HepG2 (cell line): ENCODE data around the gene SOAT1. TPM values are rescaled to one million over a fixed set of nuclear protein-coding genes. Genes with fewer than 3 reads are reported as not detected.
A peak's percentile ranks its signal among the peaks of the same experiment; 100 is the strongest.

Experiments used
- ATAC-seq: fragments of 200-7000 bp; cut with Tn5 transposase; 3 replicates; pipeline ENCODE4 v1.9.1; 2020; ENCODE audit warnings: mild to moderate bottlenecking, moderate library complexity
- Bru-seq: library from RNA; stranded (reverse); fragments of 400-500 nt; gene quantifications from one replicate; lab custom pipeline; 2021; lab: Mats Ljungman, UMichigan
- BruChase-seq, 2 experiments: library from RNA; stranded (reverse); fragments of 400-500 nt; gene quantifications; one replicate each; lab custom pipeline; 2021; lab: Mats Ljungman, UMichigan
- BruUV-seq: library from RNA; stranded (reverse); fragments of 400-500 nt; replicated peaks from 2 replicates; lab custom pipeline; 2021; lab: Mats Ljungman, UMichigan
- CTCF ChIA-PET: fragments of 300-600 bp; formaldehyde crosslinking; extraction: SDS; loops from one replicate; lab custom pipeline; 2021; ENCODE audit warnings: low total read pairs, inconsistent platforms, low intra/inter-chr PET ratio; lab: Yijun Ruan, JAX
- POLR2A ChIA-PET: fragments of 350-600 bp; sonication (Branson Sonifier 250); formaldehyde crosslinking; loops from one replicate; lab custom pipeline; 2020; ENCODE audit warnings: antibody characterized with exemption, inconsistent platforms; lab: Yijun Ruan, JAX
- DNase-seq: peaks from one replicate; pipeline ENCODE4 v3.0.0-alpha.2; 2015; ENCODE audit warnings: low spot score
- FAIRE-seq: peaks from 3 replicates; lab custom pipeline; 2011; peaks lifted over from hg19 to GRCh38; lab: Jason Lieb, UNC
- H2AFZ ChIP-seq: one replicate; pipeline ENCODE4 v1.6.1; 2011; ENCODE audit warnings: low read length, inconsistent platforms
- H3K27ac ChIP-seq: fragments of 300-600 bp; 3 replicates; pipeline ENCODE4 v1.8.0; 2011; ENCODE audit warnings: mixed run types, mild to moderate bottlenecking, mixed read lengths, low read length, inconsistent platforms; ENCODE audit not compliant: insufficient read depth; ENCODE audit errors: extremely low read length
- H3K27me3 ChIP-seq, 2 experiments: fragments of 200-600 bp in 1 of 2; 2 replicates in 1 of 2; 3 replicates in 1 of 2; pipeline versions ENCODE4 v1.6.0 to v1.8.0; 2011; ENCODE audit warnings: low read length in 2 of 2, mild to moderate bottlenecking in 2 of 2, moderate library complexity in 2 of 2, inconsistent platforms in 1 of 2; ENCODE audit not compliant: insufficient read depth in 2 of 2, control insufficient read depth in 1 of 2
- H3K36me3 ChIP-seq, 2 experiments: fragments of 200-600 bp in 1 of 2; replicated peaks in 1 of 2; 2 replicates in 1 of 2; 3 replicates in 1 of 2; pipeline versions ENCODE4 v1.5.1 to v1.8.0; 2011; ENCODE audit warnings: low read length in 2 of 2, inconsistent platforms in 1 of 2; ENCODE audit not compliant: insufficient read depth in 2 of 2, control insufficient read depth in 1 of 2
- H3K4me1 ChIP-seq: 2 replicates; pipeline ENCODE4 v1.5.1; 2012; ENCODE audit warnings: low read length, inconsistent platforms; ENCODE audit not compliant: insufficient read depth
- H3K4me2 ChIP-seq: 2 replicates; pipeline ENCODE4 v1.6.0; 2011; ENCODE audit warnings: low read depth, low read length, inconsistent platforms
- H3K4me3 ChIP-seq, 3 experiments: fragments of 200-600 bp in 1 of 3; sonication (generic), shearing (Covaris generic) in 1 of 3; replicated peaks in 1 of 3; 2 replicates each; pipeline ENCODE4 v1.5.1; 2011 to 2016; ENCODE audit warnings: low read length in 3 of 3, inconsistent platforms in 2 of 3, low read depth in 2 of 3, mild to moderate bottlenecking in 2 of 3, control low read depth in 1 of 3, mixed read lengths in 1 of 3; ENCODE audit not compliant: insufficient read depth in 1 of 3
- H3K79me2 ChIP-seq: one replicate; pipeline ENCODE4 v1.6.1; 2011; ENCODE audit warnings: low read length, inconsistent platforms; ENCODE audit not compliant: insufficient read depth
- H3K9ac ChIP-seq: 2 replicates; pipeline ENCODE4 v1.6.0; 2011; ENCODE audit warnings: mild to moderate bottlenecking, low read depth, low read length, inconsistent platforms; ENCODE audit not compliant: insufficient read depth
- H3K9me3 ChIP-seq: 2 replicates; pipeline ENCODE4 v1.5.1; 2012; ENCODE audit warnings: mild to moderate bottlenecking, low read length
- H4K20me1 ChIP-seq: 2 replicates; pipeline ENCODE4 v1.6.0; 2011; ENCODE audit warnings: inconsistent platforms, mild to moderate bottlenecking, low read length, moderate library complexity; ENCODE audit not compliant: insufficient read depth
- ETV5 ChIP-seq: IDR thresholded peaks from 2 replicates; pipeline ENCODE4 v1.6.1; 2018; ENCODE audit warnings: missing biosample characterization, missing genetic modification reagents, inconsistent platforms, borderline replicate concordance
- GFI1 ChIP-seq: sonication (generic); formaldehyde crosslinking; IDR thresholded peaks from 2 replicates; pipeline ENCODE4 v1.5.0; 2020; ENCODE audit warnings: missing genetic modification reagents, mild to moderate bottlenecking, borderline replicate concordance
- MTF1 ChIP-seq: sonication (generic); formaldehyde crosslinking; IDR thresholded peaks from 2 replicates; pipeline ENCODE4 v1.5.0; 2020; ENCODE audit warnings: missing genetic modification reagents
- RBM39 ChIP-seq: fragments of 200-400 bp; formaldehyde crosslinking; IDR thresholded peaks from one replicate; pipeline ENCODE4 v1.6.1; 2018; ENCODE audit warnings: antibody characterized with exemption, mild to moderate bottlenecking, low read depth, low read length; ENCODE audit not compliant: poor library complexity, severe bottlenecking
- SALL2 ChIP-seq: sonication (generic); formaldehyde crosslinking; IDR thresholded peaks from 2 replicates; pipeline ENCODE4 v1.8.1; 2023; ENCODE audit warnings: mild to moderate bottlenecking, missing genetic modification reagents, inconsistent platforms
- SMC3 ChIP-seq: IDR thresholded peaks from 2 replicates; pipeline ENCODE4 v1.6.1; 2011; ENCODE audit warnings: low read length, improper control_type of control experiment
- ZNF317 ChIP-seq: sonication (generic); formaldehyde crosslinking; IDR thresholded peaks from 2 replicates; pipeline ENCODE4 v1.5.0; 2020; ENCODE audit warnings: mild to moderate bottlenecking, missing genetic modification reagents
- ZNF331 ChIP-seq: sonication (generic); formaldehyde crosslinking; IDR thresholded peaks from 2 replicates; pipeline ENCODE4 v1.4.0; 2020; ENCODE audit warnings: missing genetic modification reagents
- ZNF343 ChIP-seq: sonication (generic); formaldehyde crosslinking; IDR thresholded peaks from 2 replicates; pipeline ENCODE4 v1.4.0; 2020; ENCODE audit warnings: mild to moderate bottlenecking, missing genetic modification reagents
- ZNF441 ChIP-seq: sonication (generic); formaldehyde crosslinking; IDR thresholded peaks from 2 replicates; pipeline ENCODE4 v1.7.0; 2021; ENCODE audit warnings: missing genetic modification reagents, borderline replicate concordance
- ZNF564 ChIP-seq: sonication (generic); formaldehyde crosslinking; IDR thresholded peaks from 2 replicates; pipeline ENCODE4 v1.8.1; 2023; ENCODE audit warnings: mild to moderate bottlenecking, missing genetic modification reagents
- ZNF83 ChIP-seq: sonication (generic); formaldehyde crosslinking; IDR thresholded peaks from 2 replicates; pipeline ENCODE4 v1.4.0; 2020; ENCODE audit warnings: missing genetic modification reagents, mild to moderate bottlenecking, borderline replicate concordance
- WGBS: methylation state at CpG from one replicate; pipeline ENCODE4 v1.1.6; 2017; ENCODE audit warnings: low lambda C conversion rate; 5-methylcytosine and 5-hydroxymethylcytosine counted together
- in situ Hi-C: cut with HindIII; loops from 2 replicates; pipeline ENCODE4 v1.10.0; 2017; ENCODE audit warnings: low pct_unique_long_range_greater_than_20kb; ENCODE audit not compliant: extremely low pct_ligation_motif_present
- intact Hi-C: fragments of 100-400 bp; cut with micrococcal nuclease; formaldehyde crosslinking; loops from one replicate; pipeline ENCODE4 v1.10.0; 2022; ENCODE audit not compliant: unreplicated experiment
- long read RNA-seq, 2 experiments: library from RNA in 1 of 2; library from polyadenylated mRNA in 1 of 2; stranded (forward) in 1 of 2; unstranded in 1 of 2; transcript quantifications; one replicate each; pipeline ENCODE4 v2.0.0, GENCODE V29; 2019 to 2022
- polyA minus RNA-seq, 3 experiments: library from RNA; depleted of rRNA, polyadenylated mRNA; stranded (reverse); fragments of >200 nt; gene quantifications; 2 replicates each; pipeline ENCODE4 v1.2.3, GENCODE V29; 2011; ENCODE audit warnings: low replicate concordance in 1 of 3
- polyA plus RNA-seq, 8 experiments: library from polyadenylated mRNA; depleted of rRNA in 3 of 8; stranded (reverse) in 7 of 8; unstranded in 1 of 8; fragments of >200 nt; fragmentation: Illumina TruSeq in 4 of 8; extraction: Trizol in 4 of 8; gene quantifications; 2 replicates each; pipeline versions ENCODE4 v1.2.1 to v1.2.3, GENCODE V29; 2011 to 2016; ENCODE audit warnings: low read depth in 4 of 8, missing spikeins in 1 of 8, mixed read lengths in 1 of 8; ENCODE audit not compliant: insufficient read depth in 1 of 8
- total RNA-seq, 5 experiments: library from RNA; depleted of rRNA; stranded (reverse); fragments of >200 nt; fragmentation: Illumina TruSeq; extraction: Trizol; gene quantifications; 2 replicates each; pipeline ENCODE4 v1.2.3, GENCODE V29; 2016; ENCODE audit warnings: low read depth in 1 of 5
- TF ChIP-seq, protein P1 (sequence below): sonication (generic); formaldehyde crosslinking; IDR thresholded peaks from 2 replicates; pipeline ENCODE4 v1.8.0; 2022; ENCODE audit warnings: missing genetic modification reagents, mild to moderate bottlenecking, inconsistent platforms, borderline replicate concordance
- TF ChIP-seq, protein P2 (sequence below): sonication (generic); formaldehyde crosslinking; IDR thresholded peaks from 2 replicates; pipeline ENCODE4 v1.5.0; 2020; ENCODE audit warnings: missing genetic modification reagents, mild to moderate bottlenecking, borderline replicate concordance

The SOAT1 gene
- 40.2 and 52.0 TPM in 2 replicates for total RNA-seq (2016; rRNA removed; fragmentation: Illumina TruSeq; extraction: Trizol)
- 10.0 and 13.3 TPM in 2 replicates for total RNA-seq (2016; cell fraction: cytosol; rRNA removed; fragmentation: Illumina TruSeq; extraction: Trizol; ENCODE audit: low read depth)
- 35.6 and 52.3 TPM in 2 replicates for total RNA-seq (2016; cell fraction: insoluble cytoplasmic fraction; rRNA removed; fragmentation: Illumina TruSeq; extraction: Trizol)
- total RNA-seq (2016; cell fraction: membrane; rRNA removed; fragmentation: Illumina TruSeq; extraction: Trizol) = 13.7 and 14.4 TPM in 2 replicates
- 49.1 and 52.5 TPM in 2 replicates for total RNA-seq (2016; cell fraction: nucleus; rRNA removed; fragmentation: Illumina TruSeq; extraction: Trizol)
- polyA plus RNA-seq (2011; rRNA removed) = 16.9 and 22.3 TPM in 2 replicates
- 6.4 and 12.5 TPM in 2 replicates for polyA plus RNA-seq (2011; cell fraction: cytosol; rRNA removed)
- polyA plus RNA-seq (2011; cell fraction: nucleus; rRNA removed) = 4.4 and 7.2 TPM in 2 replicates
- 16.5 and 24.5 TPM in 2 replicates for polyA plus RNA-seq (2012)
- polyA plus RNA-seq (2016; cell fraction: cytosol; fragmentation: Illumina TruSeq; extraction: Trizol; ENCODE audit: low read depth) = 1.4 and 2.2 TPM in 2 replicates
- polyA plus RNA-seq (2016; cell fraction: insoluble cytoplasmic fraction; fragmentation: Illumina TruSeq; extraction: Trizol; ENCODE audit: low read depth) = 22.5 and 25.2 TPM in 2 replicates
- 2.3 and 2.5 TPM in 2 replicates for polyA plus RNA-seq (2016; cell fraction: membrane; fragmentation: Illumina TruSeq; extraction: Trizol; ENCODE audit: low read depth)
- polyA plus RNA-seq (2016; cell fraction: nucleus; fragmentation: Illumina TruSeq; extraction: Trizol; ENCODE audit: insufficient read depth, low read depth) = 31.2 and 32.8 TPM in 2 replicates
- polyA minus RNA-seq (2011; rRNA and poly(A)+ RNA removed; ENCODE audit: low replicate concordance) = 34.1 and 238 TPM in 2 replicates
- 16.4 and 17.9 TPM in 2 replicates for polyA minus RNA-seq (2011; cell fraction: cytosol; rRNA and poly(A)+ RNA removed)
- 8.8 and 12.2 TPM in 2 replicates for polyA minus RNA-seq (2011; cell fraction: nucleus; rRNA and poly(A)+ RNA removed)
- percentile 67 among the genes with signal in this experiment for Bru-seq, nascent RNA
- BruChase-seq, experiment 1, labeled RNA remaining after a 6-hour chase = percentile 77 among the genes with signal in this experiment
- percentile 71 among the genes with signal in this experiment for BruChase-seq, experiment 2, labeled RNA remaining after a 2-hour chase
- long read RNA-seq, experiment 1, full-length matches to known transcripts = 28 of 38 reads
- long read RNA-seq, experiment 1, partial matches to known transcripts = 6 of 38 reads
- long read RNA-seq, experiment 1, other reads (novel, unspliced or antisense) = 4 of 38 reads
- long read RNA-seq, experiment 2, full-length matches to known transcripts = 1 of 45 reads
- long read RNA-seq, experiment 2, partial matches to known transcripts = 4 of 45 reads
- long read RNA-seq, experiment 2, other reads (novel, unspliced or antisense) = 40 of 45 reads

DNA sequence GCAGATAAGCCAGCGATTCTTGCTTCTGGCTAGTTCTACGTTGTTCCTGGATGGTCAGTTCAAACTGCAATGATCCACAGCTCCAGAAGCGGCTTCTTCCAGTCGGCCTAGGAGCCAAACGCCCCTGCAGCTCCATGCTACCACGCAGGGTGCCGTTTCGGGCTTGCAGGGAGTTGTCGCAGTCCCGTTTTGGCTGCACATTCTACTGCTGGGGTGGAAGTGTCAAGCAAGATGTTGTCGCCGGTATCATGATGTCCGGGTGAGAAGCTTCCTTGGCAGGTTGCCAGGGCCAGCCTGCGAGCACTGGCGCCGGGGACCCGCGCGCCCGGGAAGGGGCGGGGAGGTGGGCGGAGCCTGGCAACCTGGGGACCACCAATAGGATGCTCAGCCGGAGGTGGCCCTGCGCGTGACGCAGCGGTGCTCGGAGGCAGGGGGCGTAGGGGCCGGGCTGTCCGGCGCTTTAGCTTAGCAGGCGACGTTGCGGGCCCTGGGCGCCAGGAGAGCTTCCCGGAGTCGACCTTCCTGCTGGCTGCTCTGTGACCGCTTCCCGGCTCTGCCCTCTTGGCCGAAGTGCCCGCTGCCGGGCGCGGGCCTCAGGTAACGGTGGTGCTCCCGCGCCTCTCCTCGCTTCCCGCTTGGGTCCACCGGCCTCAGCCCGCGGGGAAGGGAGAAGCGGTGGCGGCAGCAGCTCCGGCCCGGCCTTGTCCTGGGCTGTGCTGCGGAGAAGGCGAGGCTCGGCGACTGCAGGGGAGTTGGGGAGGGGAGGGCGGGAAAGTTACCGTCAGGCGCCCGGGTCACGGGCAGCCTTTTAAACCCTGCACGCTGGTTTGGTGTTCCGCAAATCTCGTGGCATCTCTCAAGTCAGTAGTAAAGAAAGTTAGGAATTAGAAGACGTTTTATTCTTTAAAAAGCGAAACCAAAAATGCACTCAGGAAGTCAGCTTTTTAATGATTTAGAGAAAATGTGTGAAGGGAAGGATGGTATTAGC, at the start of gene SOAT1:
Gene SOAT1 (plus strand): TSS at position 458 of the 988 bp plus-strand sequence. CDS start 8,888 bp downstream, outside the sequence.
- no TSS peak for BruUV-seq
- under 1% methylated on average over 23 of the region's 71 CpGs for WGBS
- TF ChIP-seq SMC3 = no peak
- TF ChIP-seq ETV5 (CRISPR knock-in tag) = no peak
- peak; percentile 16; the same call in 1 of the 2 replicates for TF ChIP-seq ZNF331 (CRISPR knock-in tag)
- no peak; the same call in 1 of the 2 replicates for TF ChIP-seq GFI1 (CRISPR knock-in tag)
- TF ChIP-seq, protein P1, sequence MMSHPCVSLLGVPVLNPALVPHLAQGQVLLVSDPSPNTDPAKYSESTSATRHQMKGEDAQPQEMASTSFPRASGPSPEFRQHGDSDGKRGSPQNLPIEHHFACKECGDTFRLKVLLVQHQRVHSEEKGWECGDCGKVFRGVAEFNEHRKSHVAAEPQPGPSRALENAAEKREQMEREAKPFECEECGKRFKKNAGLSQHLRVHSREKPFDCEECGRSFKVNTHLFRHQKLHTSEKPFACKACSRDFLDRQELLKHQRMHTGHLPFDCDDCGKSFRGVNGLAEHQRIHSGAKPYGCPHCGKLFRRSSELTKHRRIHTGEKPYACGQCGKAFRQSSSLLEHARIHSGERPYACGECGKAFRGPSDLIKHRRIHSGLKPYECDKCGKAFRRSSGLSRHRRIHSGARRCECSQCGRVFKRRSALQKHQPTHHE = 0 out of 2 replicates have a peak, but pooled peaks have one; percentile 10
- TF ChIP-seq ZNF343 = peak; percentile 94
- TF ChIP-seq SALL2 = peak; percentile 49; the same call in 1 of the 2 replicates
- no peak for TF ChIP-seq ZNF317
- no peak for TF ChIP-seq ZNF83 (CRISPR knock-in tag)
- TF ChIP-seq ZNF564 (CRISPR knock-in tag) = peak; percentile 29; the same call in 1 of the 2 replicates
- TF ChIP-seq MTF1 (CRISPR knock-in tag) = no peak; the same call in 1 of the 2 replicates
- TF ChIP-seq ZNF441 (CRISPR knock-in tag) = peak; percentile 60; the same call in 1 of the 2 replicates
- TF ChIP-seq RBM39 = no peak
- TF ChIP-seq, protein P2, sequence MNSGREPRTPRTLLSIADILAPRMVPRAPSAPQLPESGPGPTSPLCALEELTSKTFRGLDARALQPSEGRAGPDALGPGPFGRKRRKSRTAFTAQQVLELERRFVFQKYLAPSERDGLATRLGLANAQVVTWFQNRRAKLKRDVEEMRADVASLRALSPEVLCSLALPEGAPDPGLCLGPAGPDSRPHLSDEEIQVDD (CRISPR knock-in tag) = no peak

More for the DNA sequence above, at the start of gene SOAT1:
- H2AFZ ChIP-seq = peak within 1 kb of the TSS; percentile 83
- peak within 1 kb of the TSS; percentile 91 for H3K9ac ChIP-seq
- no peaks in the 10 kb centered on the region for H4K20me1 ChIP-seq
- peaks cover 64% of the 10 kb centered on the region for H3K4me1 ChIP-seq
- DNase-seq (peak; percentile 91), FAIRE-seq (peak; percentile 82), ATAC-seq (peak; percentile 96)
- peak within 1 kb of the TSS; percentile 77 to 89 (median 88) for H3K4me3 ChIP-seq
- intact Hi-C loops (loop anchor here (5.0 to 10.0 kb wide), 3 partner anchors 61 to 99 kb away; partner anchors contain the start of gene AXDND1), in situ Hi-C loops (loop anchor here (10.0 kb wide), 1 partner anchor 169 kb away; no protein-coding TSS in a partner anchor)
- no peaks in the 10 kb centered on the region for H3K36me3 ChIP-seq
- no peaks in the 10 kb centered on the region for H3K27me3 ChIP-seq
- H3K27ac ChIP-seq = peak within 1 kb of the TSS; percentile 98
- no peaks in the 10 kb centered on the region for H3K9me3 ChIP-seq
- H3K79me2 ChIP-seq = peaks cover 24% of the 10 kb centered on the region
- ChIA-PET CTCF (interaction anchor here (0.9 kb wide), 1 partner anchor 42 kb away, joined by 3 read pairs; no protein-coding TSS in a partner anchor), POLR2A (interaction anchor here (0.6 to 1.9 kb wide), 11 partner anchors 12 to 530 kb away, joined by 3 to 8 read pairs (median 3); partner anchors contain the start of genes AXDND1 and TOR3A)
- peak within 1 kb of the TSS; percentile 98 for H3K4me2 ChIP-seq
